Cardiac fibroblast (primary cell): ENCODE results near the gene C5AR2.

Source experiments
- DNase-seq, 2 donors: peaks; one replicate each; pipeline versions ENCODE4 v3.0.0 to v3.0.0-alpha.2; 2010; ENCODE audit warnings: low read depth in 2 of 2
- H3K4me3 ChIP-seq, 2 donors: replicated peaks in 1 of 2; 1 replicate in 1 of 2; 2 replicates in 1 of 2; pipeline ENCODE4 v1.5.1; 2011; ENCODE audit warnings: low read depth in 2 of 2, low read length in 2 of 2, mild to moderate bottlenecking in 2 of 2, moderate library complexity in 1 of 2
- TF ChIP-seq, protein P1 (sequence below): IDR thresholded peaks from one replicate; pipeline ENCODE4 v1.5.1; 2011; ENCODE audit warnings: low read depth, mild to moderate bottlenecking, low read length, inconsistent platforms

Gene C5AR2

DNA sequence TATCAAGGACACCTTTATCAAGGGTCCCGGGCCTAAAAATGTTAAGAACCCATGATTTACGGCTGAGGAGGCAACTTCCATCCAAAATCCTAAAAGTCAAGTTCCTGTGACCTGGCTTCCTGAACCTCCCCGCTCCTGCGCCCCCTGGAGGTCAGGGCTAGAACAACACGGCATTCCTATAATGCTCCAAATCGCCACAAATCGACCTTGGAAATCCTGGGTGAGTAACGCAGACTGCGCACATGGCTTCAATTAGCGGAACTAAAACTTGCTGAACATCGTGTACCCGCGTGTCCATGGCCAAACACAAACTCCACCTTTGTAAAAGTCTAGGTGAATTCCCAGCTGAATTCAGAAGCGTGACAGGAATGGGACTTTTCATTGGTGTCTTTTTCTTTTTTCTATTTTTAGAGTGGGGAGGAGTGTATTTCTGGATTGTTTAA lies 26.6 kb upstream of the C5AR2 start:
- TF ChIP-seq, protein P1, sequence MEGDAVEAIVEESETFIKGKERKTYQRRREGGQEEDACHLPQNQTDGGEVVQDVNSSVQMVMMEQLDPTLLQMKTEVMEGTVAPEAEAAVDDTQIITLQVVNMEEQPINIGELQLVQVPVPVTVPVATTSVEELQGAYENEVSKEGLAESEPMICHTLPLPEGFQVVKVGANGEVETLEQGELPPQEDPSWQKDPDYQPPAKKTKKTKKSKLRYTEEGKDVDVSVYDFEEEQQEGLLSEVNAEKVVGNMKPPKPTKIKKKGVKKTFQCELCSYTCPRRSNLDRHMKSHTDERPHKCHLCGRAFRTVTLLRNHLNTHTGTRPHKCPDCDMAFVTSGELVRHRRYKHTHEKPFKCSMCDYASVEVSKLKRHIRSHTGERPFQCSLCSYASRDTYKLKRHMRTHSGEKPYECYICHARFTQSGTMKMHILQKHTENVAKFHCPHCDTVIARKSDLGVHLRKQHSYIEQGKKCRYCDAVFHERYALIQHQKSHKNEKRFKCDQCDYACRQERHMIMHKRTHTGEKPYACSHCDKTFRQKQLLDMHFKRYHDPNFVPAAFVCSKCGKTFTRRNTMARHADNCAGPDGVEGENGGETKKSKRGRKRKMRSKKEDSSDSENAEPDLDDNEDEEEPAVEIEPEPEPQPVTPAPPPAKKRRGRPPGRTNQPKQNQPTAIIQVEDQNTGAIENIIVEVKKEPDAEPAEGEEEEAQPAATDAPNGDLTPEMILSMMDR = peak; percentile 98
- H3K4me3 ChIP-seq = no peak overlapping the region
- DNase-seq = peak; percentile 79 to 96

DNA sequence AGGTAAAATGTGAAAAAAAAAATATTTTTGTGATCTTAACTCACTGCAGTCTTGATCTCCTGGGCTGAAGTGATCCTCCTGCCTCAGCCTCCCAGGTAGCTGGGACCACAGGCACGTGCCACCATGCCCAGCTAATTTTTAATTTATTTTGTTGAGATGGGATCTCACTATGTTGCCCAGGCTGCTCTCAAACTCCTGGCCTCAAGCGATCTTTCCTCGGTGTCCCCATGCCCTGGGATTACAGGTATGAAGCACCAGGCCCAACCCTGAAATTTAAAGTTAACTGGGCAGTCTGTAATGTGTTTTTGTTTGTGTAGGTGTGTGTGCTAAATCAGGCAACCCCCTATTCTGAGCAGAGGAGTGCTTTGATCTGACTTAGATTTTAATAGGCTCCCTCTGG lies 25.7 kb upstream of the C5AR2 start:
- TF ChIP-seq, protein P1 = no peak
- no peak for DNase-seq
- H3K4me3 ChIP-seq = no peak overlapping the region

- no peak overlapping the region for H3K4me3 ChIP-seq
- TF ChIP-seq, protein P1 = no peak
- peak; percentile 56 to 69 for DNase-seq
Observed at GRCh38 chr19:47309038-47309437, 22.9 kb upstream of the C5AR2 start.

DNA sequence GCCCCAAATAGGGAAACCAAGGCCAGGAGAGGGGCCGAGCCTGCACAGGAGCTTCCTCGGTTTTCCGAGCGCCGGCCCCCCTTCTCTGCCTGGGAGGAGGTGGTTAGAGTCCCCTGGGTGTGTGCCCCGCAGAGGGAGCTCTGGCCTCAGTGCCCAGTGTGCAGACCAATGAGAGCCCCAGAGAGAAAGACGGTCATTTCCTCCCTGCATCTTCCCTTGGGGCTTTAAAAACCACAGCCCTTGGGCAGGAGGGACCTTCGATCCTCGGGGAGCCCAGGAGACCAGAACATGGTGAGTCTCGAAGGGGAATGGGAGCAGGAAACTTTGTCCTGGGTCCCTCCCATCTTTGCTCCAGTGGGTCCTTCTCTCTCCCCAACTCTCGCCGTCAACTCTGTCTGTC lies 22.4 kb upstream of the C5AR2 start, which contains the start of gene C5AR1:
Gene C5AR1 (plus strand): TSS at position 254 of the 400 bp plus-strand sequence. CDS start 35 bp downstream, at position 289.
- peak in 1 of 2 donors; percentile 43 for DNase-seq
- no peak within 1 kb of the TSS for H3K4me3 ChIP-seq

GRCh38 chr19:47310323-47310722 lies 21.7 kb upstream of the C5AR2 start:
- TF ChIP-seq, protein P1 = no peak
- no peak overlapping the region for H3K4me3 ChIP-seq
- no peak for DNase-seq

More for the DNA sequence above, 22.4 kb upstream of the C5AR2 start, which contains the start of gene C5AR1:
- TF ChIP-seq, protein P1 = no peak

DNA sequence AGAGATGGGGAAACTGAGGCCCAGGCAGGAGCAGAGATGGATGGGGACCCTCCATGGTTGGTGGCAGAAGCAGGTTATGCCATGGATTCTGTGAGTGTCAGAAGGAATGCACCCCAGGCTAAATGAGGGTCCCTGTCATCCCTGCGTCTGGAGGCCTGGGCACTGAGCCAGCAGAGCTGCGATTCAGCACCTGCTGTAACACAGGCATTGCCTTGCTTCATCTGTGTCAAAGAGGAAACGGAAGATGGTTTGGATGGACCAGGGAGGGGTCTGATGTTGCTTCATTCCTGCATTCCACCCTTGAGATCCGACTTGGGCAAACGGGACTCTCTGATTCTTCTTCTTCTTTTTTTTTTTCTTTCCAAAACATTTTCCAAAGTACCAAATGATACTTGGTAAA lies 21.2 kb upstream of the C5AR2 start:
- TF ChIP-seq, protein P1 = no peak
- no peak overlapping the region for H3K4me3 ChIP-seq

More for the DNA sequence above, 21.2 kb upstream of the C5AR2 start:
- peak in 1 of 2 donors; percentile 73 for DNase-seq
